GM12864 (cell line): ENCODE measurements around the gene SMIM45.

Experiments used
- DNase-seq: peaks from one replicate; pipeline ENCODE4 v3.0.0-alpha.2; 2011; ENCODE audit warnings: low read depth
- H3K4me3 ChIP-seq: 2 replicates; pipeline ENCODE4 v1.5.1; 2011; ENCODE audit warnings: mild to moderate bottlenecking, low read depth, low read length, control low read depth
- TF ChIP-seq, protein P1 (sequence below): IDR thresholded peaks from 2 replicates; pipeline ENCODE4 v1.5.1; 2011; ENCODE audit warnings: low read depth, mild to moderate bottlenecking, moderate library complexity, low read length, control low read depth, inconsistent platforms; ENCODE audit errors: missing control alignments

The SMIM45 gene

DNA sequence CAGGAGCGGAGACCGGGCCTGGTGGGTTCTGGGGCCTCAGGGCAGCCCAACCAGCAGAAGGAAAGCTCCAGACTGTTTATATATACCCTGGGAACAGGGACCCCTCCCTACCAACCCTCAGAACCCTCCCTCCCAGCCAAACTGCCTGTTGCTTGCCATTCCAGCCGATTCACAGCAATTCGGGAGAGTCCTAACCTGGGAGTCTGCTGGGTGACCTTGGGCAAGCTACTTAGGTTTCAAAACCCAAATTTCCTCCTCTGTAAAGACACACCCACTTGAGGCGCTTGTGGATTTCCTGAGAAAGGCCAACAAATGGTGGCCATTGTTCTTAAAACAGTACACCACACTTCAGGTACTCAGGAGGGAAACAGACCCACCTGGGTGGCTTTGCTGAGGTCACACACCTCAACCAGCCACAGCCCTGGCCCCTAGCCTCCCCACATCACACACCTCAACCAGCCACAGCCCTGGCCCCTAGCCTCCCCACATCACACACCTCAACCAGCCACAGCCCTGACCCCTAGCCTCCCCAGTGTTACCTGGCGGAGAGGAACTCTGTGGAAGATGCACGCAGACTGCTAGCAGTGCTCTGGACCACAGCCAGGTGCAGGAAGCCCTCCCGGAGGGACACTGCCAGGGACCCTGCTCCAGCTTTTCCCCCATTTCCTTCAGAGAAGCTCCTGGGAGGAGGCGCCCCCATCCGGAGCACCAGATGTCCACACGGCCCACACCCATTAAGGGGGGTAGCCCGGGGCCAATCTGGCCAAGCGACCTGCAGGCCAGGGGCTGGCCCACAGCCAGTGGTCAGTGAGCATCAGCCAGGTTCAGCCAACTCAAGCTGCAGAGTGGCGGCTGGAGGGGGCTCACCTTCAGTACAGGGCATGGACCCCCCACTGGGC lies 43.3 kb upstream of the SMIM45 start:
- H3K4me3 ChIP-seq, result no peak overlapping the region
- DNase-seq, result no peak
- TF ChIP-seq, protein P1, sequence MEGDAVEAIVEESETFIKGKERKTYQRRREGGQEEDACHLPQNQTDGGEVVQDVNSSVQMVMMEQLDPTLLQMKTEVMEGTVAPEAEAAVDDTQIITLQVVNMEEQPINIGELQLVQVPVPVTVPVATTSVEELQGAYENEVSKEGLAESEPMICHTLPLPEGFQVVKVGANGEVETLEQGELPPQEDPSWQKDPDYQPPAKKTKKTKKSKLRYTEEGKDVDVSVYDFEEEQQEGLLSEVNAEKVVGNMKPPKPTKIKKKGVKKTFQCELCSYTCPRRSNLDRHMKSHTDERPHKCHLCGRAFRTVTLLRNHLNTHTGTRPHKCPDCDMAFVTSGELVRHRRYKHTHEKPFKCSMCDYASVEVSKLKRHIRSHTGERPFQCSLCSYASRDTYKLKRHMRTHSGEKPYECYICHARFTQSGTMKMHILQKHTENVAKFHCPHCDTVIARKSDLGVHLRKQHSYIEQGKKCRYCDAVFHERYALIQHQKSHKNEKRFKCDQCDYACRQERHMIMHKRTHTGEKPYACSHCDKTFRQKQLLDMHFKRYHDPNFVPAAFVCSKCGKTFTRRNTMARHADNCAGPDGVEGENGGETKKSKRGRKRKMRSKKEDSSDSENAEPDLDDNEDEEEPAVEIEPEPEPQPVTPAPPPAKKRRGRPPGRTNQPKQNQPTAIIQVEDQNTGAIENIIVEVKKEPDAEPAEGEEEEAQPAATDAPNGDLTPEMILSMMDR, result no peak

DNA sequence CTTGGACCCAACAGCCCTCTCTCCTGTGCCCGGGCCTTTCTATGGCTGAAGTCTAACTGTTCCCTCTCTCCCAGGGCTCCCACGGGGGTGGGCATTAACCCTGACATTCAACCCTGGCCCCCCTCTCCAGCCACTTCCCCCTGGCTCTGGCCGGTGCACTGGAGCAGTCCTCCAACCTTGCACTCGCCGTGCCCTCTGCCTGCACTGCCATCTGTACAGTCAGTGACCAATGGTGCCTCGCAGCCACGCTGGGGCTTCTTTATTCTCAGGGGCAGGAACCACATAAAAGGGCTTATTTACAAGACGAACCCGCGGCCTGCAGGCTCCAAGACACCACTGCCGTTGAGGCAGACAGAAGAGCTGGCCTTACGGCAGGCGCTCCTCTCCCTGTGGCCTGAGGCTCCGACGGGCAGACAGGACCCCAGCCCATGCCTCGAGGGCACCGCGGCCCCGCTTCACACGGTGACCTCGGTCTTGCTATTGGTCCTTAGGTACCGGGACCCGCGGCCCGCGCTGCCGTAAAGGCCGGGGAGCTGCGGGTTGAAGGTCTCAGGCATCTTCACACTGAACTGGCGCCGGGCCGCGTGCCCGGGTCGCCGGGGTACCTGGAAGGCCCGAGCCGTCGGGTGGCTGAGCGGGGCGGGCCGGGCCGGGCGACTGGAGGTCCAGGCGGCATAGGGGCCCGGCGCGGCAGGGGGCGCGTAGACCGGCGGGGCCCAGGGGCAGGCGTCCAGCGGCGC lies 42.5 kb upstream of the SMIM45 start:
- no peak for DNase-seq
- TF ChIP-seq, protein P1, result no peak
- H3K4me3 ChIP-seq, result no peak overlapping the region

DNA sequence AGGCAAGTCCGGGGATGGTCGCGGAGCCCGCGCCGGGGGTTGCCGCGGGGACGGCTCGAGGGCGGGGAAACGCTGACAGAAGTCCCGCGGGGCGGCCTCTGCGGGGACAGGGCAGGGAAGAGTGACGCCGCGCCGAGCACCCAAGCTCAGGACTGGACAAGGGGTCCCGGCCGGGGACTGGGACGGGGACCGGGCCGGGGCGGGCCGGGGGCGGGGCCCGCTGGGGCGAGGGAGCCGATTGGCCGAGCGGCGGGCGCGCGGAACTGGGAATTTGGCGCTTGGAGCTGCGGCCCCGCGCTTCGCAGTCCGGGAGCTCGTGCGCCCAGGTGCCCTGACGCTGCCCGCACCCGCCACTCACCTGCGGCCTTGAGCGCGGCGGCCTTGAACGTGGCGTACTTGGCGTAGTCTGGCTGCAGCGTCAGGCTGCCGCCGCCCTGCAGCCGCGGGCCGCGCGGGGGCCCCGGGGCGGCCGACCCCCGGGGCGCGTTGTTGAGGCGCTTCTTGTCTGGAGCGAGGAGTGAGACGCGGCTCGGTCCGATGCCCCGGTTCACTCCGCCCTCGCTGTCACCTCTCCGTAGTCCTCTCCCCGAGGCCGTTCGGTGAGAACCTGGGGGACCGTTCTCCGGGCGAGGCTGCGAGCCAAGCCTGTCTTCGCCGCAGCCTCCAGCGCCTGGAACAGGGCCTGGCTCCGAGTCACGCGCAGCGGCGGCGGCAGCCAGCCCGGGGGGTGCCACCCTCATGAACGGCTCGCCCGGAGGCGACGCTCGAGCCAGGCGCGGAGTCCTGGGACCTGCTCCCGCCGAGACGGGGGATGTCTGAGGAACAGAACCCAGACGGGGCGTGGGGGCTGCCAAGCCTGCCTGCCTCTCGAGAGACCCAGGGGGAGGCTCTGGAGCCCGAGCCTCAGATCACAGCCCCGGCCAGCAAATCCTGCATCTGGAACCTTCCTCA lies 41.6 kb upstream of the SMIM45 start:
- TF ChIP-seq, protein P1, result no peak
- H3K4me3 ChIP-seq, result peak overlapping the region; percentile 22; the same call in 1 of the 2 replicates
- no peak for DNase-seq

DNA sequence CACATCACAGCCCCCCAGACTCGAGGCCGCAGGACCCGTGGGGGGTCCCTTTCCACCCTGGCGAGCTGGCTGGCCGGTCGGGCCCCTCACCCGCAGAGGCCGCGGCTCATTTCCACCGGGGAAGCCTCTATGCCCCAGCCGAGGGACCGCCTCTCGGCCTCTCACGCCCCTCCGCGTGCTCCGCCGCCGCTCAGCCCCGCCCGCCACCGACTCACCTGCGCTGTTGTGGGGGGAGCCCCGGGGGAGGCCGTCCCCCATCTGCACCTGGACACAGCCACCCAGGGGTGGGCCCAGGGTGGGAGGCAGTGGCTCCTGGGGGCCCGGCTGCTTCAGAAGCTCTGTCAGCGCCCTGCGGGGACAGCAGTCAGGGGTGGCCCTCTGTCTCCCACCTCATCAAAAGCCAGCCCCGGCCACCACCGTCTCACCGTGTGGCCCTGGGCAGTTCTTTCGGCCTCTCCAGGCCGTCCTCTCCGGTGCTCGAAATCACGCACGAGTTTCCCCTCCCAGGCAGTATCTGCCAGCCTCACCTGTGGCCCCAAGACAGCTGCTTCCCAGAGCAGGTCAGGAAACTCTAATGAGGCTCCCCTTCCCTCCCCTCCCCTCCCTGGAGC lies 40.8 kb upstream of the SMIM45 start:
- H3K4me3 ChIP-seq, result peak overlapping the region; percentile 22; the same call in 1 of the 2 replicates
- TF ChIP-seq, protein P1, result no peak
- DNase-seq, result no peak

DNA sequence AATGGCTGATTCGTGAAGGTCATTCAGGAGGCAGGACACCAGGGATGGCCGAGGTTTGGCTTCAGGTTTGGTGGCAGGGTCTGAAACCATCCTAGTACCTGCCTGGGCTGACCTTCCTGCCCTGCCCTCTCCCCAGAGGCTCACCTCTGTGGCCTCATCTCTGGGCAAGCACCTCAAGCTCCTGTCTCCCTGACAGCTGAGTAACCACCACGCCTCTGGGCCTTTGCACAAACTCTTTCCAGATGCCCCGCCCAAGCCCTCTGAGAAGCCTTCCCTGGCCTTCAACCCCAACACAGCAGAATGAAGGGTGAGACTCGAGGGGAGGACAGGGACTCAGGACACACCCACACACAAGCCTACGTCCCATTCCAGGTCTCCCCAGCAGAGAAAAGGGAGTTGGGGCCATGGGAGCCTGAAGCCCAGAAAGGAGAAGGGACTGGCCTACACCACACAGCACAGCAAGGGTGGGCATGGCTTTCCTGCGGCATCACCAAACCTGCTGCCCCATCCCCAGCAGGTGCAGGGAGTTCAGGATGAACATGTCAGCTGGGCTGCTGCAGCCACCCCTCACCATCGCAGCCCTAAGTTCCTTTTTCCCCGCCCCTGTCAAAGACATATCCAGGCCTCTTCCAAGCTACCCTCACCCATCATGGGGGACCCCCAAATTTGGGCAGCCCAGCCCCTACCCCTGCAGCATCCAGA lies 39.5 kb upstream of the SMIM45 start:
- peak overlapping the region; percentile 64; the same call in 1 of the 2 replicates for H3K4me3 ChIP-seq
- DNase-seq, result no peak
- TF ChIP-seq, protein P1, result no peak
